HG03565 (cell line): Measurements from ENCODE around the gene KRT20.
"Not testable (repeated sequence)": the region's sequence is repeated elsewhere in the genome, so short reads cannot be mapped to it uniquely, and the experiment has no call there.

ENCODE experiments used
- ATAC-seq: cut with Tn5 transposase; IDR thresholded peaks from one replicate; pipeline ENCODE4 v1.9.1; 2021; ENCODE audit warnings: mild to moderate bottlenecking, moderate library complexity; ENCODE audit not compliant: unreplicated experiment

The KRT20 gene, protein sequence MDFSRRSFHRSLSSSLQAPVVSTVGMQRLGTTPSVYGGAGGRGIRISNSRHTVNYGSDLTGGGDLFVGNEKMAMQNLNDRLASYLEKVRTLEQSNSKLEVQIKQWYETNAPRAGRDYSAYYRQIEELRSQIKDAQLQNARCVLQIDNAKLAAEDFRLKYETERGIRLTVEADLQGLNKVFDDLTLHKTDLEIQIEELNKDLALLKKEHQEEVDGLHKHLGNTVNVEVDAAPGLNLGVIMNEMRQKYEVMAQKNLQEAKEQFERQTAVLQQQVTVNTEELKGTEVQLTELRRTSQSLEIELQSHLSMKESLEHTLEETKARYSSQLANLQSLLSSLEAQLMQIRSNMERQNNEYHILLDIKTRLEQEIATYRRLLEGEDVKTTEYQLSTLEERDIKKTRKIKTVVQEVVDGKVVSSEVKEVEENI

GRCh38 chr17:40884708-40885512 is at the start of gene KRT20:
TSS of gene KRT20 (minus strand) at chr17:40885242. CDS start at chr17:40885185, 57 bp downstream.
- no peak for ATAC-seq

DNA sequence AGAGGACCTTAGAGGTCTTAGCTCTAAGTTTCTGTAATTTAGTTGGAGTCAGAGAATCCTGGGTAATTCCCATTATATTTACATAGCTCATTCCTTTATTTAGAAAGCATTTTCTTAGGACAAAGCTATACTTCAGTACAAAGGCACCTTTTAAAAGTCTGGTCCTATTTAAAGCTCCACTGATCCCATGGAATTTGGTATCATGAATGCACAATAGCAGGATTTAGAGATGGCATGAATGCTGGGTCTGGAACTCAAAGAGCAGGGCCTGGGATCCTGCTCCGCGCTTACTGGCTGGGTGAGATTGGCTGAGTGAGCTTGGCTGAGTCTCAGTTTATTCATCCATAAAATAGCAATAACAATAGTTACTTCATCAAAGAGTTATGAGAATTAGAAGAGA is 47.6 kb upstream of the KRT20 start:
- no peak for ATAC-seq

- ATAC-seq: no peak
Observed at GRCh38 chr17:40931311-40931710, 46.3 kb upstream of the KRT20 start.

DNA sequence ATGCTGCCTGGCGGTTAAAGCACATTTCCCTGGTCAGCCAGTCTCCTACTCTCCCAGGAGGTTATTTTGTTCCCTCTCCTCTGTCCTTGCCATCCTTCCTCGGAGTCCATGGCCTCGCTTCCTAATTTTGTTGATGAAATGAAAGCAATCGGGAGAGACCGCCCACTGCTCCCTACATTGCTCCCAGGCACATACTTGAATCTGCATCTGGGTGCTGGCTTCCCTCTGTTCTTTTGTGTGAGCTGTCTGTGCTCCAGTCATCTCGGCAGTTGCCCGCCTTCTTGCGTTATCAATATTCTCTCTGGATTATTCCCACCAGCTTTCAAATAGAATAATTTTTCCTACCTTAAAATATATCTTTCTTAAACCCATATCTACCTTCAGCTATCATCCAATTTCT is 41.3 kb upstream of the KRT20 start:
- no peak for ATAC-seq

DNA sequence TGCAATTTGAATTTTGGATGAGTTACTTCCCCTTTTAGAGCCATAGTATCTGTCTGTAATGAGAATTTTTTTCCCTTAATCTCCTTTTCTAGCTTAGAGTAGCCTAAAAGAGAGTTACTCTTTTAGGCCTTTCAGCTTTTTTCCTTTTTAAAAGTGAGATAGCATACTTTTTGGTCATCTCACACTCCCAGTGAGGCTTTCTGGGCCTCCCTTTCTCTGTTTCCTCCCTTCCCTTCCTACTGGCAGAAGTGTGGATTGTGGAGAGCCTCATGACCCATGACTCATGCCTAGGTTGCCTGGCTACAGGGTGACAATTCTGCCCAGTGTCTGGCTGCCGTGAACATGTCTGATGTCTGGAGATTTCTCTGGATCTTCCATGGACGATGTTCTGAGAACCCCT is 37.2 kb upstream of the KRT20 start:
- ATAC-seq: no peak

DNA sequence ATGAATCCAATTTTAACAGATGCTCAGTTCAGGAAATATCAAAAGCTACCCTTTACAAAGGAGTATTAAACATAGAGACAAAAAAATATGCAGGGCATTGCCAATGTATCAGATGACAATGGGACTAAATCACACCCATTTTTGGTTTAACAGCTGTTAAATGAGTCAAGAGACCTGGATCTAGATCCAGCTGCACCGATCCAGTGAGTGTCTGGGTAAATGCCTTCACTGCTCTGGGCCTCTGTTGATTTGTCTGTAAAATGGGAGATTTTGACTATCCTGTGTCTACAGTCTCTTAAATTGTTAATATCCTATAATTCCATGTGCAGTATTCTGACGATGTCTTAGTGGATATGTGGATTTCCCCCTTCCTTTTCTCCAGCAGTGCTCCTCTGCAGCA is 36.0 kb upstream of the KRT20 start:
- ATAC-seq: no peak

DNA sequence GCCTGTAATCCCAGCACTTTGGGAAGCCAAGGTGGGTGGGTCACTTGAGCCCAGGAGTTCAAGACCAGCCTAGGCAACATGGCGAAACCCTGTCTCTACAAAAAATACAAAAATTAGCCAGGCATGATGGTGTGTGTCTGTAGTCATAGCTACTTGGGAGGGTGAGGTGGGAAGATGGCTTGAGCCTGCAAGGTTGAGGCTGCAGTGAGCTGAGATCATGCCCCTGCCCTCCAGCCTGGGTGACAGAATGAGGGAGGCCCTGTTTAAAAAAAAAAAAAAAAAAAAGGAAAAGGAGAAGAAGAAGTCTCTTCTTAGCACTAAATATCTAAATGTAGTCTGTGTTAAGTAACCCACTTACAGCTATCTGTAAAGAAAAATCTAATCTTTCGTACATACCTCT is 32.1 kb upstream of the KRT20 start:
- not testable (repeated sequence) for ATAC-seq

DNA sequence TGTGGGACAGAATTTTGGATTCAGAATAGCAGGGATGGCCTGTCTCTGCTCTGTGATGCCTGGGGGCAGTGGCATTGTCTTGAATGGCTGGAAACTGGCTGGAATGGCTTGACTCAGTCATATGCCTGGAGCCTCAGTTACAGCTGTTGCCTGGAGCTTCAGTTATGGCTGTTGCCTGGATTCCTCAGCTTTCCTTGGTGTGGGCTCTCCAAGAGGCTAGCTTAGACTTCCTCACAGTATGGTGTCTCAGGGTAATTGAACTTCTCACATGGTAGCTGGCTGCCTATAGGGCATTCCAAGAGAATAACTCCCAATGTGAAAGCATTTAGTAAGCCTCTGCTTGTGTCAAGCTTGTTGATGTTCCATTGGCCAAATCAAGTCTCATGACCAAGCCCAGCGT is 31.3 kb upstream of the KRT20 start:
- ATAC-seq: no peak

DNA sequence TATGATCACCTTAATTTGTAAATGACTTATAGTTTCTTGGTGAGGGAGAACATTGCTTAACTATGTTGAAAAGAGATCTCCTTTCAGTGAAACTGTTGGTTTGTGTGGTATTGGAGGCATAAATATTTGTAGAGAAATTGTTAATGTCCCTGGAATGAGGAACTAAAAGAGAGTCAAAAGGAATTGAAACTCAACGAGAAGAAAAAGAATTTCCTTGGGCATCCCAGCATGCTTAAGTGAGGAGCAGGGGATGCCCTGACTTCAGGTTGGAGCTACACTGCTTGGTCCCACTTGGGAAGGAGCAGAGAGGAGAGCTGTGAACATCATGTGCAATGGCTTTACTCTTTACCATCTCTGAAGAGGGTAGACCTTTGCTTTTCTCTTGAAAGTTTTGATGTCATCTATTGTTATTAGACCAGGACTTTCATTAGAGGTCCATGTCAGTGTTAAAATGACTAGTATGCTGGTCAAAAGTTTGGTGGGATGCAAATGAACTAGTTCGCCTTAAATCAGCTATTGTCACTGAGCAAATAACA is 30.7 kb upstream of the KRT20 start:
- peak; percentile 52 for ATAC-seq

DNA sequence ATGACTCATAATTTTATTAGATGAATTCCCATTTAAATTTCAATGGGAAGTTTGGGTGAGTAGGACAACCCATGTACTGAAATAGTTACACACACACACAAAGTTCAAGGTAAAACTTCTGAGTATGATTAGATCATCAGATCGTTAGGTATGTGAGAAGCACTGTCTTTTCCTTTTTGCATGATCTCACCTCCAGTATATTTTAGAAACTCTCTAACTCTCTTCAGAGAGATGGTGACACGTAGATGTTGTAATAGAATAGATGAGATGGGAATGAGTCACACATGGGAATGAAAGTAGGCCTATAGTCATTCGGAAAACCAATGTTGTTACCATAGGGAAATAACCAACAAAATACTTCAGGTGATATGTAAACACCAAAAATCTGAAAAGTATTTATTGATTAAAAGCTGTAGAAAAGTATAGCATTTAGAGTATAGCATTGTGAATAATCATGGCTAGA is 30.2 kb upstream of the KRT20 start:
- peak; percentile 70 for ATAC-seq

GRCh38 chr17:40914075-40914855 is 29.2 kb upstream of the KRT20 start:
- ATAC-seq: no peak

DNA sequence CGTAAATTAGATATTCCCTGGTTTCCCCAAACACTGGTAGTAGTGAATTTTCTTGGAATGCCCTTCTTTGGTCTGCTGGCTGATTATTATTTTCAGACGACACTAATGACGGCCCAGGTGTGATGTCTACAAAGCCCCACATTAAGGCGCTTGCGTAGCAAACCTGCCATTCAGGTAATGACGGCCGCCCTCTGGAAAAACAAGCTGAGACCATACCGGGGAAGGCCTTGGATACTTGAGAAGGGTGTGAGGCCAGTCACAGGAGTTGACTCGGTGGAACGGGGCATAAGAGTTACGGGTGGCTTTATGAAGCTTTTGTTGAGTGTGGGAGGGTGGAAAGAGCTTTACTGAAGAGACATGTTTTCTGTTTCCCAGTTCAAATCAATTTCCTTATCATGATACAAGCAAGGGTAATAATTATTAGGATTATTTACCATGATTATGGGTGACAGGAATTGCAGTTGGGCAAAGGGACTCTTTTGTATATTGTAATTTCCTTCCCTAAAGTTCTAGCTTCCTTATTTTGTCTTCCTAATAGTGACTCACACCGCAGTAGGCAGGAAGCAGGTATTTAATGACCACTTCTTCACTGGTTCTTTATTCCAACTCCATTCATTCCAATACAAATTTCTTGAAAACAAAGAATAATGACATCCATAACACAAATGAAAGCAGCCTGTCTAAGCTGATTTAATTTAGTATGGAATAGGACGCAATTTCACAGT is 27.6 kb upstream of the KRT20 start:
- ATAC-seq: no peak

- no peak for ATAC-seq
Observed at GRCh38 chr17:40910441-40910841, 25.4 kb upstream of the KRT20 start.

- no peak for ATAC-seq
Observed at GRCh38 chr17:40909755-40910154, 24.7 kb upstream of the KRT20 start.

GRCh38 chr17:40909351-40909750 is 24.3 kb upstream of the KRT20 start:
- no peak for ATAC-seq

DNA sequence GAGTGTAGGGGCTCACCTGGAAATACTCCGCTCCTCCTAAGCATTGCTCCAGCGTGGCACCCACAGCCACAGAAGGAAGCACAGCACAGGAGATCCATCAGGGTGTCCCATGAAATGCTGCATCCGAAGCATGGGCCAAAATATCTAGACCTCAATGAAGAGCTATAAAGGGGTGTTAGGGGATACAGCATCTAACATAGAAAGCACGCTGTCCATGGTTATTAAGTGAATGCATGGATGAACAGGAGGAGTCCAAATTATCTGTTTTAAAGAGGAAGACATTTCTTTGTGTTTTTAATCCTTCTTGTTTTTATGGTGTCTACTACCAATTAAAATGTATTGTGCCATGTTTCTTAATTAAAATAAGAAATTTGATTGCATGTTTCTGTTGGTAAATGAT is 21.6 kb upstream of the KRT20 start:
- no peak for ATAC-seq

GRCh38 chr17:40905370-40905769 is 20.3 kb upstream of the KRT20 start:
- no peak for ATAC-seq

DNA sequence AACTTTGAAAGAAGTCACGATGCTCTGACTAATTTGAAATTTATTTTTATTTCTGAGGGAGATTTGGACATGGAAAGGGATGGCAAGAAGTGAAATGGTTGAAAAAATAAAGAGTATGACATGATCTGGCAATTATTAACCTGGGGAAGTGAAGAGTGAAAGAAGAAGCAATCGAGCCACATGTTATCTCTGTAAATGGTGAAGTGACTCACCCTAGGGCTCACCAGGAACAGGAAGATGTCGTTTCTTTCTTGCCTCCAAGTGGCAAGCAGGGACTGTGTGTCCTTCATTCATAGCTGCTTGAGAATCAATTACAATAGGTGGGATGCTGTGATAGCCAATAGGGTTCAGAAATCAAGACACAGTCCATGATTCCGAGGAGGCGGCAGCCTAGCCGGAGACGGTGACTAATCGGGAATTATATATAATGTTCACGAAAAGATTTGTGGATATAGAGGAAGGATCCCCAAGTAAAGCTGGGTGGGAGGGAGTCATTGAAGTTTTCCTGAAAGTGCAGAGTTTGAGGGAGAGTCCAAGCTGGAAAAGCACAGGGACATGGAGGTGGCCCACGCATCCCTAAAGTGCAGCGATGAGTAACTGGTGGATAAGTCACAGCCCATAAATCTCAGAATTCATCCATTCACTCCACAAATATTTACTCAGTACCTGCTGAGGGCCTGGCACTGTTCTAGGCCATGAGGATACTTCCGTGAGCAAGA is 18.2 kb upstream of the KRT20 start:
- ATAC-seq: no peak

GRCh38 chr17:40902498-40902897 is 17.5 kb upstream of the KRT20 start:
- no peak for ATAC-seq
